ENCODE results near the gene SMLR1.
"Not testable (repeated sequence)": the region's sequence is repeated elsewhere in the genome, so short reads cannot be mapped to it uniquely, and the experiment has no call there.

The SMLR1 gene

GRCh38 chr6:130827247-130828149, at the start of gene SMLR1:
TSS of gene SMLR1 (plus strand) at chr6:130827406. CDS start at chr6:130827414, 8 bp downstream.
- FAIRE-seq, result no peak
- DNase-seq (ENCODE audit: insufficient read length, low spot score), result no peak

DNA sequence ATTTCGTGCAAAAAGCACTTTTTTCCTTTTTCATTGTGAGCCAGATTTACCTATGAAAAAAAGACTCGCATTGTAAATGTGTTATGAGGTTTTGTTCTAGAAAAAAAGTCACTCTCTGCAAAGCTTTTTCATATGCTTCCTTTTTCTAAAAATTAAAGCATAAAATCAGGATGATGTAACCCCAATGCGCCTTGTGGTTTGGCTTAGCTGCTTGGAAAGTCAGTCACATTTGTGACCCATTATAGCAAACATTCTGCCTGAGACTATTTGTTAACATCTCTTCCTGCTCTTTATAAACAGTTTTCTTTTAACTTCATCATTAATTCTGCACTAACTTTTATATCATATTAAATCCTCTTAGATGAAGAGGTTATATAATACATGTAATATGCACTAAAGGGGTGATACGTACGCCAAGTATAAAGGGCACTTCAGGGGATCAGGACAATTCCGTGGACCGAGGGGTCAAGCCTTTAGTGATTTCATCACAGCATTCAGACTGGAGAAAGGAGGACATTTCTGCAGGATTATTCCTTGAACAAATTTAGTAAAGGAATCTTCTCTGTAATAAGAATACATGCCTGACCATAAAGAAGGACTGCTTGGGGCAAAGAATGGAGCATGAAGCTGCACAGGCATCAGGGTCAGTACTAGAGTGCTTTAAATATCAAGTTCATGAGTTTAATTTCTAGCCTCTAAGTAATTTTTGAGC, 48.1 kb upstream of the SMLR1 start:
- no peak for FAIRE-seq
- DNase-seq (ENCODE audit: insufficient read length, low spot score), result no peak

GRCh38 chr6:130779658-130780033, 47.6 kb upstream of the SMLR1 start:
- FAIRE-seq (no peak), DNase-seq (ENCODE audit: insufficient read length, low spot score) (no peak)

DNA sequence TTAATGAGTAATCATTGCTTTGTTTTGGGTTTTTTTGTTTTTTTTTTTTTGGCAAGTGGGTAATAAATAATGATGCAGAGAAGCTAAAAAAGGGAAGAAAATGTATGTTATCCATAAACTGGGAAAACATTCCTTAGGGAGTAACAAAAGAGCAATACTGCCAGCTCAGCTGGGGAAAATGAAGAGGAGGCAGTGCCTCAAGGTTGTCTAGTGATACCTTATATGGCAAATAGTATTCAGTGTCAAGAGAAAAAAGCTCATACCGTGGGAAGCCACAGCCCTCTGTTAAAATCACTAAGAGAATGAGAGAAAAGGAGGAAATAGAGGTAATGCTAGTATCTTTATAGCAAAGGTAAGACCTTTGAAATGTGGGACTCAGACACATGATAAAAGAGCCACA, 47.1 kb upstream of the SMLR1 start:
- DNase-seq (ENCODE audit: insufficient read length, low spot score), result no peak
- no peak for FAIRE-seq

- no peak for FAIRE-seq
- DNase-seq (ENCODE audit: insufficient read length, low spot score), result no peak
Measured at GRCh38 chr6:130781557-130781956, 45.6 kb upstream of the SMLR1 start.

DNA sequence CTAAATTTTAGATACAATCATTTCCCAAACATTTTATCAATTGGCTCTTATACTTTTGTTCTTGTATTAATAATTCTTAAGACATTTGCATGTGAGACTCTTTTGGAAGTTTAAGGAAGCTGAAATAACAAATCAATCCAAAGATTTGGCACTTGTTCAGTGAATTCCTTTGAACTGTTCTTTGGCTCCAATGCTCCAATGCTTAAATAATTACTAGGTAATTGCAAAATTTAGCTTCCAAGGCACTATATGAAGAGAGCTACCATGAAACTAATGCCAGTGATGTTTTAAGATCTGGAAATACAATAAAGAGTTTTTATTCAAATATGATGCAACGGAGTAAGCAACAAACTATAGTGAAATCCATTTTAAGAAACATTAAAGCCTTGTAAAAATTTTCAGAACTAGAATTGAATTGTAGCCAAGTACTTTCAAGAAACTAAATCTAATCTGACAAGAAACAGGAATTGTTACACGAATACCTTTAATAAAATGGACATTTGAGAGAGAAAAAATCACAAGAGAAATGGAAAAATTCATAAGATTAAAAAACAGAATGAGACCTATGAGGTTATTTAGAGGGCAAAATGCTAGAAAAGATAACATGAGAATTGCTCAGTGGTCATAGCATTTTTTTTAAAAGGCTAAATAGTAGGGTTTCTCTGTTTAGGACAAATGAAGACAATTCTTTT, 43.6 kb upstream of the SMLR1 start:
- no peak for FAIRE-seq

DNA sequence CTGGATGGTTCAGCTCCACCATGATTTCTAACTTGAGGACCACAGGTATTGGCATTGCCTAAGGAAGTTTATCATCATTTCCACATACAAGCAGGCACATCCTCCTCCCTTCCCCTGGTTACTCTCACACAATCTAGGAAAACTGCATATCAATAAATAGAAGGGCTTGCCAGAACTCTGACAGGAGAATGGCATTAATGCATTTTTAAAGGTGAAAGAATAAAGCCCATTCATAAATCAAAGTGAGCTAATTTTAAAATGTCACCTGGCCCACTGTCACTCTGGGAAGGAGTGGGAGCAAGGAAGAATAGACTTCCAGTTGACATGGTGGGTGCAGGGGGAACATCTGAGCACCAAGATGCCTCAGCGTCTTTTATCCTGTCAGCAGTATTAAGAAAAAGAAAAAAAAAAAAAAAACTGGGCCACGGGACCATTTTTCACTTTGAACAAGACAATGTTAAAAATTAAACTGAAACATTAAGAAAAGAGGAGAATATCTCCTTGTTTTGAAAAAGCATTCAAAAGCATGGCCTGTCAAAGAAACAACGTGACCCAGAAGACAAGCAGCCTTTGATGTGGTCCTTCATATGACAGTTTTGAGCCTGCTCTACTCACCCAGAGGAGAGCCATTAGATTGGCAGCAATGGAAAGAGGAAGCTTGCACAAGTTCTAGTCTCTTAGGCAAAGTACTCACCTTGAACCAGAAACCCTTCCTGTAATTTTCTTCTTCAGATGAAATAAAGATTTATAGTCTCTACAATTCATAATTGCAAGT, 39.3 kb upstream of the SMLR1 start:
- no peak for FAIRE-seq
- no peak for DNase-seq (ENCODE audit: insufficient read length, low spot score)

More for the DNA sequence above, 43.6 kb upstream of the SMLR1 start:
- DNase-seq (ENCODE audit: insufficient read length, low spot score), result no peak

GRCh38 chr6:130788954-130789353, 38.3 kb upstream of the SMLR1 start:
- DNase-seq (ENCODE audit: insufficient read length, low spot score), result no peak

GRCh38 chr6:130794010-130794697, 33.1 kb upstream of the SMLR1 start:
- FAIRE-seq, result no peak
- no peak for DNase-seq (ENCODE audit: insufficient read length, low spot score)

More at GRCh38 chr6:130788954-130789353, 38.3 kb upstream of the SMLR1 start:
- FAIRE-seq, result no peak

GRCh38 chr6:130794738-130795137, 32.5 kb upstream of the SMLR1 start:
- FAIRE-seq, result no peak

DNA sequence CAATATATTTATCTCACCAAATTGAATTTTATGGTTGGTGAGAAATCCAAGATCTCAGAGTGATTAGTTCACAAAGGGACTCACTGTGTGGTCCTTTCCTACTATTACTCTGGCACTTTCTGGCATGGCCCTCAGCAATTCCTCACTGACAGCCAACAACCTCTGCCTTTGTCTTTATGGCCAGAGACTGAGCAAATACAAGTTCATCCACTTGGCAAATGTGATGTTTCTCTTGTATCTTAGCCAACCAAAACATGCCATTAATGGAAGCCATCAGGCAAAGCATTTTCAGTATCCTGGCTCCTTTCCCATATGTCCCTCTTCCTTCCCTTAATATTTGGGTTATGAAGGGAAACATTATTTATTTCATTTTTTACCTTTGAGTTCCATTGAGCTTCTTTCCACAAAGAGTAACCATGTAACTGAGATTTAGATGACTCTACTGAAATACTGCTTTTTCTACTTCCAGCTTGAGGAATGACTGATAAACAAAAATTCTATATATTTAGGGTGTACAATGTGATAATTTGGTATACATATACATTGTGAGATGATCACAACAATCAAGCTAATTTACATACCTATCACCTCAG, 30.8 kb upstream of the SMLR1 start:
- DNase-seq (ENCODE audit: insufficient read length, low spot score), result peak; percentile 18
- FAIRE-seq, result no peak

More at GRCh38 chr6:130794738-130795137, 32.5 kb upstream of the SMLR1 start:
- DNase-seq (ENCODE audit: insufficient read length, low spot score), result no peak

- FAIRE-seq (no peak), DNase-seq (ENCODE audit: insufficient read length, low spot score) (no peak)
Measured at GRCh38 chr6:130797061-130797460, 30.1 kb upstream of the SMLR1 start.

DNA sequence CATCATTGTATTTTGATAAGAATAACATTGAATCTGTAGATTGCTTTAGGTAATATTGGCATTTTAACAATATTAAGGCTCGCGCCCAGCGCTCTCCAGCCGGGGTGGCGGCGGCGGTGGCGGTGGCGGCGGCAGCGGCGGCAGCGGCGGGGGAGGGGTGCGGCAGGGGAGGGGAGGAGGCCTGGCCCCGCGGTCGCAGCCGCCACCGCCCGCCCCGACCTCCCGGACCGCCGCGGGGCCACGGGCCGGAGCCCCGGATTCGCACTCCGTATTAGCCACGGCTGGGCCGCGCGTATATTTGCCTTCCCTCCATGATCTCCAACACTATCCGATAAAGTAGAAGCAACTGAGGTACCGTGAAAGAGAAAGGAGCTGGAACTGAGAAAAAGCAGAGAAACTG, 25.8 kb upstream of the SMLR1 start:
- FAIRE-seq; DNase-seq (ENCODE audit: insufficient read length, low spot score): not testable (repeated sequence)

DNA sequence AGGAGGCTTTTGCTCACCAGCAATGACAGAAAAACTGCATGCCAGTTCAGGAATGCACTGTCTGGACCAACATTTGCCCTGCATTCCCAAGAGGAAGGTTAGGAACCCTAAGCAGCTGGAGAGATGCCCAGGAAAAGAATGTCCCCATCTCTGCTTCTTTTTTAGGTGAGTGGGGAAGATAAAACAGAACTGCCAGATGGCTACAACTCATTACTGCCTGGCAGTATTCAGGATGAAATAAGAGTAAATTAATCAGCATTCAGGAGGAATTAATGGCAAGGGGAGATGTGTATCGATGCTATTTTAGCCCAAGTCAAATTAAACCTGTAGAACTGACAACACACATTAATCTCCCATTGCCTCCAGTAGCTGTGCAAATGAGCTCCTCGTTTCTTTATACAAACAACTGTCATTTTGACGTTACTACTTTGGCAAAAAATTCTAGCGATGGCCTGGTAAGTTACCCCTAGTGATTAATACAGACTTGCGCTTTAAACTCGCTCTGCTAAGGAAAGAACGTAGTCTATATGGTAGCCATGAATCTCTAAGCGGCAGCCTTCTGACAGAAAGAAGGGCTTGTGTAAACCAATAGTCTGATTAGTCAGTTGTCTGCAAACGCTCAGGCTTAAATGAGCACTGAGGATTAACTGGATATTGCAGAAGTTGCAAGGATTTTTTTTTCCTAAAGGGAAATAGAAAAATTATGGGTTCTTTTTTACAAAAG, 16.7 kb upstream of the SMLR1 start:
- no peak for FAIRE-seq
- no peak for DNase-seq (ENCODE audit: insufficient read length, low spot score)

- DNase-seq (ENCODE audit: insufficient read length, low spot score), result no peak
- no peak for FAIRE-seq
Measured at GRCh38 chr6:130811932-130812331, 15.3 kb upstream of the SMLR1 start.

DNA sequence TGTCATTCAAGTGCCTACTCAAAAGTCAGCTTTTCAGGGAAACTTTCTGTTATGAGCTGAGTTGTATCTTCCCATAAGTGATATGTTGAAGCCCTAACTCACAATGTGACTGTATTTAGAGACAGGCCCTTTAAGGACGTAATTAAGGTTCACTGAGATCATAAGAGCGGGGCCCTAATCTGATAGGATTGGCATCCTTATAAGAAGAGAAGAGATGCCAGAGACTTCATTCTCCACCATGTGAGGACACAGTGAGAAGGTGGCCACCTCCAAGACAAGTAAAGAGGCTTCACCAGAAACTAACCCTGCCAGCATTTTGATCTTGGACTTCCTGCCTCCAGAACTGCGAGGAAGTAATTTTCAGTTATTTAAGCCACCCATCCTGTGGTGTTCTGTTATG, 12.7 kb upstream of the SMLR1 start:
- FAIRE-seq (no peak), DNase-seq (ENCODE audit: insufficient read length, low spot score) (no peak)

DNA sequence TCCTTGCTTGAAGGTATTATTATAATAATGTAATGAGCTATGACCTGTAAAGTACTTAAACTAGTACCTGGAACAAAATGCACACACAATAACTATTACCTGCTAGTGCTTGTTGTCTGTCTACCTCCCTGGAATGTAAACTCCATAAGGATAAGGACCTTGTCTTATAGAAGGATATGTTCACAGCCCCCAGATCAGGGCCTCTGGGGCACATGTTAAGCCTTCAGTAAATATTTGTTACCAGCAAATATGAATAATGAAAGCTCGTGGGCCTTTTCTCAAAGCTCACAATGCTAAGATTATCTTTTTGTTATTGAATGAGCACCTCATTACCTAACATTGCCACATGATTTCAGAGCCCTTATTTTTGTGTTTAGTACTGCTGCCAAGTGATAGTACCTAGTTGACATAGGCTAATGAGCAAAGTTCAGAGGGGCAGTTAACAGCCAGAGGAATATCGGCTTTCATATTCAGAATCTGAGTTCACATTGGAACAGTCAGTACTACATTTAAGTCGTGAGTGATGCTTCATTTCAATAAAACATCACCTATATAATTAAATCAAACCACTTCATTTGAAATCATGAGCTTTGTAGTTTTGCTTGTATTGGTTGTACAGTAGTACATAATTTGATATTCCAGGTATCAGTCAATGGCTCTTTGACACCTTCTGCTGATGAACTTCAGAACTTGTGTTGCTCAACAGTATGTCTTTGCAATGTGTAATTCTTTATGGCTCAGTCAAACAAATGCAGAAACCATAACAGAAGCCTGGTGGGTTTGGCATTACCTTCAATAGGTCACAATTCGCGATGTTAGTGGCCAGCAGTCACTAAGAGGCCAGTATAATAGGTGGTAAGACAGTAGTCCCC, 11.8 kb upstream of the SMLR1 start:
- DNase-seq (ENCODE audit: insufficient read length, low spot score), result no peak
- FAIRE-seq, result no peak

DNA sequence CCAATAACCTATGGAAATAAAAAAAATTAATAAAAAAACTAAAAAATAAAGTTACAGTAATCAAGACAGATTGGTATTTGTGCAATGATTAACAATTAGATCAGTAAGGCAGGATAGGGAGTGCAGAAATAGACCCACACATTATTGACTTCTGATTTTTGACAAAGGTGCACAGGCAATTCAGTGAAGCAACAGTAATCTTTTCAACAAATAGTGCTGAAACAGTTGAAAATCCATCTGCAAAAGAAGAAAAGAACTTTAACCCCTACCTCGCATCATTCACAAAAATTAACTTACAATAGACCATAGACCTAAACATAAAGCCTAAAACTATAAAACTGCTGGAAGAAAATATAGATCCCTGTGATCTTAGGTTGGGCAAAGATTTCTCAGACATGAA, 4.5 kb upstream of the SMLR1 start:
- FAIRE-seq, result no peak
- DNase-seq (ENCODE audit: insufficient read length, low spot score), result no peak

Data from HTR-8/SVneo (cell line).